ENCODE data around the gene ZNF207.
"Not testable (repeated sequence)": the region's sequence is repeated elsewhere in the genome, so short reads cannot be mapped to it uniquely, and the experiment has no call there.

The ZNF207 gene

DNA sequence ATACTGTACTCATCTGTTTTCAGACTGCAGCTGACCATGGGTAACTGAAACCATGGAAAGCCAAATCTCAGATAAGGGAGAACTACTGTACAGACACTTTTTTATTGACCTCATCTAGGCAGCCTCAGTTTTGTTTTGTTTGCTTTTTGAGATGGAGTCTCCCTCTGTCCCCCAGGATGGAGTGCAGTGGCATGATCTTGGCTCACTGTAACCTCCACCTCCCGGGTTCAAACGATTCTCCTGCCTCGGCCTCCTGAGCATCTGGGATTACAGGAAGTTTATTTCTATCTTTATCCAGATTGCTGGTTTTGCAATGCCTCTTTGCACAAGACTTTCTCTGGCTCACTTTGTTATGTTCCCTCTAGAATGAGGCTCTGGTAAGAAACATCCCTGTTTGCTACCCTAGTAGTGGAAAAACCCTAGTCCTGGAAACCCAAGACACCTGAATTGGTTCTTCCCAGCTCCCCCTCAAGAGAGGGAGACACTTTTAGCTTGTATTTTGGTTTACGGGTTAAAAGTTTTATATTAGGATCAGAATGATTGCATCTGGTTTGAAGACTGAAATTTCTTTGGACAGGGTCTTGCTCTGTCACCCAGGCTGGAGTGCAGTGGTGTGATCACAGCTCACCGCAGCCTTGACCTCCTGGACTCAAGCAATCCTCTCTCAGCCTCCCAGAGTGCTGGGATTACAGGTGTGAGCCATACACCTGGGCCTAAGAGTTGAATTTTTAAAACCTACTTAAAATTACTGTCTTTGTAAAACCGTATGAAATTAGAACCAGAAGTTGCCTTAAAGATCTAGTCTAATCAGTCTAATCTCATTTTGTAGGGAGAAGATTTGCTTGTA lies 38.9 kb downstream of the ZNF207 start:
- DNase-seq: no peak

DNA sequence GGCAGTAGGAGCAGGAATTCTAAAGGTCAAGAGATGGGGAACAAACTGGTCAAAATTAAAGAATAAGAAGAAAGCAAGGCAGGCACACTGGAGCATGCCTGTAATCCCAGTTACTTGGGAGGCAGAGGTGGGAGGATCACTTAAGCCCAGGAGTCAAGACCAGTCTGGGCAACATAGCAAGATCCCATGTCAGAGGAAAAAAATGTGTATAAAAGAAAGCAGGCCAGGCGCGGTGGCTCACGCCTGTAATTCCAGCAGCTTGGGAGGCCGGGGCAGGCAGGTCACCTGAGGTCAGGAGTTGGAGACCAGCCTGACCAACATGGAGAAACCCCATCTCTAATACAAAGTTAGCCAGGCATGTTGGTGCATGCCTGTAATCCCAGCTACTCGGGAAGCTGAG lies 43.9 kb downstream of the ZNF207 start:
- DNase-seq: no peak

DNA sequence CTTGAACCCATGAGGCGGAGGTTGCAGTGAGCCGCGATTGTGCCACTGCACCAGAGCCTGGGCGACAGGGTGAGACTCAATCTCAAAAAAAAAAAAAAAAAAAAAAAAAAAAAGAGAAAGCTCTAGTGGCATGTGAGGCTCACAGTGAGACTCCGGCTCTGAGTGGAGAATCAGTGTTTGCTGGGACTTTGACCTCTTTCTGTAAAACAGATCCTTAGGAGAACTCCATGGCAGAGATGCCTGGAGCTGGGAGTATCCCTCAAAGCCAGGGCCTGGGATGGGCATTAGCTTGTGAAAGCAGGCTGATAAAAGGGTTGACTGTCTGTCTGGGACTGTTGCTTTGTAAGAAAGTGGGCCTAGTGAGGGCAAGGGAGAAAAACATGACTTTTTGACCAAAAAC lies 46.4 kb downstream of the ZNF207 start:
- no peak for DNase-seq

DNA sequence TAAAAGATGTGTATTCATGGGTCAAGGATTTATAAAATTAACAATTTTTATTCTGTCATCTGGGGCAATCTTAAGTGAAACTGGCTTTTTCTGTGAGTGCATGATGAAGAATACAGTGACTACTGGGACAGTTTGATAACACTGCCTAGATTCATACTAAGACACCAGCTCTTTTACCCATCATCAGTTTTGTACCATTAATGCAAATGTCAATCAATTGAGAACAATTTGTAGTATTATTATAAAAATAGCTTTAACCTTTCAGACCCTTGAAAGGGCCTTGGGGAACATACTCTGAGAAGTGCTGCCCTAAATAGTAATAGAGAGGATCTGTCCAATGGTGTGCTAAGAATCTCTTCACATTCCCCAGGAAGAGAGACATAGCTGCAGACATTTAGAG lies 49.0 kb downstream of the ZNF207 start:
- DNase-seq: no peak

DNA sequence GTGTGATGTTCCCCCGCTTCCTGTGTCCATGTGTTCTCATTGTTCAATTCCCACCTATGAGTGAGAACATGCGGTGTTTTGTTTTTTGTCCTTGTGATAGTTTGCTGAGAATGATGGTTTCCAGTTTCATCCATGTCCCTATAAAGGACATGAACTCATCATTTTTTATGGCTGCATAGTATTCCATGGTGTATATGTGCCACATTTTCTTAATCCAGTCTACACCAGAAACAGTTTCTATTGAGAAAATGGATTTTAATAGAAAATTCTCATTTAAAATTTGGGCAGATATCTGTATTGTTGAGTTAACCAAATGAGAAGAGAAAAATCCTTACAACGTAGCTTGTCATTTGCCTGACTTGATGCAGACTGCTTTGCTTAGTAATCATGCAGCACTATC lies 60.1 kb downstream of the ZNF207 start:
- DNase-seq: not testable (repeated sequence)

DNA sequence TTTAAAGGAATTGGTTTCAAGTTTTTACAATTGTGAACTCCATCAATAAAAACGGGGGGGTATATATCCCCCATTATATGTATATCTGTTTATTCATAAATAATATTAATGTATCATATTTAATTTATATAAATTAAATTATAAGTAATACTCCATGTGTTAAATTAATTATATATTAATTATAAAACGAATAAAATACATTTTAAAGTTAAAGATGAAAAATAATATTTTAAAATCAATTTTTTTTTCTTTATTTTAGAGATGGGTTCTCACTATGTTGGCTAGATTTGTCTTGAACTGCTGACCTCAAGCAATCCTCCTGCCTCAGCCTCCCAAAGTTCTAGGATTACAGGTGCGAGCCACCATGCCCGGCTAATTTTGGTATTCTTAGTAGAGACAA lies 76.9 kb downstream of the ZNF207 start:
- DNase-seq: no peak

DNA sequence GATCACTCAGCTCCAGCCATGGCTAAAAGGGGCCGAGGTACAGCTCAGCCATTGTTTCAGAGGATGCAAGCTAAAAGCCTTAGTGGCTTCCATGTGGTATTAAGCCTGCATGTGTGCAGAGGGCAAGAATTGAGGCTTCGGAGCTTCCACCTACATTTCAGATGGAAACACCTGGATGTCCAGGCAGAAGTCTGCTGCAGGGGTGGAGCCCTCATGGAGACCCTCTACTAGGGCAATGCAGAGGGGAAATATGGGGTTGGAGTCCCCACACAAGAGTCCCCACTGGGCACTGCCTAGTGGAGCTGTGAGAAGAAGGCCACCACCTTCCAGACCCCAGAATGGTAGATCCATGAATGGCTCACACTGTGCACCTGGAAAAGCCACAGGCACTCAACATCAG lies 79.6 kb downstream of the ZNF207 start:
- no peak for DNase-seq
